ENCODE results near the gene KRT6B. TPM values are rescaled to one million over a fixed set of nuclear protein-coding genes. Genes with fewer than 3 reads are reported as not detected.

Gene KRT6B
- total and polyA plus RNA-seq, 2 of the 8 experiments (the other 6 are each of a cell fraction or from before 2014, with no cell fraction given), result not detected

- DNase-seq (ENCODE audit: low read depth in 1 of 2, low spot score in 2 of 2) (no peak), FAIRE-seq (no peak)
- Histone ChIP-seq H3K9me3 (ENCODE audit: insufficient read depth in 2 of 2, low read depth in 1 of 2, low read length in 1 of 2) (no peaks in the 10 kb centered on the region; a peak in 3 of 4 replicates), H4K91ac (replicated peaks; ENCODE audit: insufficient read length, low read length) (no peak overlapping the region), H3K23me2 (ENCODE audit: low read depth, low read length) (no peaks in the 10 kb centered on the region), H2BK12ac (ENCODE audit: low read depth, low read length) (no peak overlapping the region), H3K4me1 (replicated peaks in 1 of 4; ENCODE audit: control insufficient read depth in 3 of 4, insufficient read depth in 4 of 4, low read length in 3 of 4) (no peaks in the 10 kb centered on the region), H2BK120ac (replicated peaks; ENCODE audit: low read depth, low read length) (no peak overlapping the region), H3K27me3 (replicated peaks in 1 of 4; ENCODE audit: control insufficient read depth in 3 of 4, extremely low read depth in 1 of 4, insufficient read depth in 3 of 4, low read length in 3 of 4) (no peaks in the 10 kb centered on the region), H3K36me3 (ENCODE audit: control insufficient read depth in 2 of 4, insufficient read depth in 4 of 4, low read length in 3 of 4) (no peaks in the 10 kb centered on the region), H3K4me3 (ENCODE audit: extremely low read depth in 1 of 4, insufficient read depth in 2 of 4, low read depth in 3 of 4, low read length in 4 of 4) (no peak overlapping the region), H3K4ac (replicated peaks; ENCODE audit: insufficient read length, low read depth, low read length) (no peak overlapping the region), H2AFZ (ENCODE audit: low read length) (no peak overlapping the region), H3K79me1 (ENCODE audit: low read depth, low read length) (no peaks in the 10 kb centered on the region), H3K56ac (replicated peaks; ENCODE audit: insufficient read length, low read depth, low read length) (no peak overlapping the region), H3K79me2 (ENCODE audit: control insufficient read depth in 1 of 2, insufficient read depth in 2 of 2, low read length in 2 of 2) (no peaks in the 10 kb centered on the region), H3K14ac (ENCODE audit: insufficient read length) (no peak overlapping the region), H3K9ac (replicated peaks in 1 of 4; ENCODE audit: extremely low read depth in 1 of 4, low read depth in 3 of 4, low read length in 3 of 4) (no peak overlapping the region), H2BK5ac (ENCODE audit: low read depth, low read length) (no peak overlapping the region), H4K20me1 (replicated peaks in 1 of 2; ENCODE audit: control insufficient read depth in 1 of 2, insufficient read depth in 2 of 2, low read length in 2 of 2) (no peaks in the 10 kb centered on the region), H2AK5ac (ENCODE audit: low read depth, low read length) (no peak overlapping the region), H3K27ac (ENCODE audit: low read depth, low read length) (no peak overlapping the region), H3K4me2 (ENCODE audit: insufficient read depth in 1 of 2, low read depth in 2 of 2, low read length in 2 of 2) (no peak overlapping the region), H4K8ac (ENCODE audit: extremely low read depth, insufficient read depth, low read length) (no peak overlapping the region), H3K18ac (ENCODE audit: extremely low read depth, low read length) (no peak overlapping the region), H2BK15ac (ENCODE audit: low read length) (no peak overlapping the region), H4K5ac (ENCODE audit: insufficient read length, low read depth, low read length) (no peak overlapping the region), H2BK20ac (ENCODE audit: low read length) (no peak overlapping the region), H3K23ac (ENCODE audit: insufficient read length) (no peak overlapping the region)
- 92% methylated on average over 2 of the region's 2 CpGs; no CpG with 5 or more reads in 1 of the 2 experiments for WGBS, 2 experiments (ENCODE audit: extremely low coverage in 1 of 2, insufficient coverage in 1 of 2, insufficient read length in 1 of 2, insufficient replicate concordance in 2 of 2, low coverage in 1 of 2, low lambda C conversion rate in 2 of 2, missing lambda C conversion rate in 1 of 2)
- TF ChIP-seq HDAC6 (IDR thresholded peaks at IDR 0.05; ENCODE audit: low read depth, low read length) (no peak), KDM1A (IDR thresholded peaks at IDR 0.05; ENCODE audit: borderline replicate concordance, low read length) (no peak), POLR2AphosphoS5 (IDR thresholded peaks at IDR 0.05; ENCODE audit: low read depth, low read length) (no peak), SIN3A (conservative IDR thresholded peaks at IDR 0.05 in 1 of 2, IDR thresholded peaks at IDR 0.05 in 1 of 2; ENCODE audit: low read depth in 1 of 2, low read length in 2 of 2) (no peak), MAX (IDR thresholded peaks at IDR 0.05) (no peak), CHD2 (IDR thresholded peaks at IDR 0.05; ENCODE audit: low read length) (no peak), EGR1 (IDR thresholded peaks at IDR 0.05; ENCODE audit: borderline replicate concordance, low read depth, low read length) (no peak), POU5F1 (IDR thresholded peaks at IDR 0.05; ENCODE audit: low read depth, low read length) (no peak), RFX5 (IDR thresholded peaks at IDR 0.05; ENCODE audit: borderline replicate concordance, low read depth, low read length) (no peak), RBBP5 (IDR thresholded peaks at IDR 0.05; ENCODE audit: borderline replicate concordance, low read depth, low read length) (no peak)
- CTCF ChIA-PET (ENCODE audit: partially characterized antibody), result interaction anchor here (0.6 to 1.6 kb wide), 4 partner anchors 71 to 391 kb away, joined by 3 to 4 read pairs (median 4); no protein-coding TSS in a partner anchor
- POLR2A ChIA-PET (ENCODE audit: partially characterized antibody), result no interaction called here
Observed at GRCh38 chr12:52474212-52474611, 22.3 kb upstream of the KRT6B start.
